ENCODE measurements around the gene ERBB4. TPM values are rescaled to one million over a fixed set of nuclear protein-coding genes. Genes with fewer than 3 reads are reported as not detected.
"Not testable (repeated sequence)": the region's sequence is repeated elsewhere in the genome, so short reads cannot be mapped to it uniquely, and the experiment has no call there.

Gene ERBB4
- total and polyA plus RNA-seq, 2 of the 8 experiments (the other 6 are each of a cell fraction or from before 2014, with no cell fraction given), result 0.34 to 1.3 TPM

DNA sequence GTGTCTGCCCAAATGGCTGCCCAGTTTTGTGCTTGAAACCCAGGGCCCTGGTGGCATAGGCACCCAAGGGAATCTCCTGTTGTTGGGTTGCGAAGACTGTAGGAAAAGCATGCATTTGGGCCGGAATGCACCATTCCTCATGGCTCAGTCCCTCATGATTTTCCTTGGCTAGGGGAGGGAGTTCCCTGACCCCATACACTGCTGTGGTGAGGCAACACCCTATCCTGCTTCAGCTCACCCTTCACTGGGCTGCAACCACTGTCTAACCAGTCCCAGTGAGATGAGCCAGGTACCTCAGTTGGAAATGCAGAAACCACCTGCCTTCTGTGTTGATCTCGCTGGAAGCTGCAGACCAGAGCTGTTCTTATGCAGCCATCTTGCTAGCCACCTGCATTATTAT, 300.4 kb downstream of the ERBB4 start:
- H2BK120ac ChIP-seq (replicated peaks; ENCODE audit: low read depth, low read length); H3K9me3 ChIP-seq (ENCODE audit: insufficient read depth in 2 of 2, low read depth in 1 of 2, low read length in 1 of 2); H3K4me3 ChIP-seq (ENCODE audit: extremely low read depth in 1 of 4, insufficient read depth in 2 of 4, low read depth in 3 of 4, low read length in 4 of 4); H3K18ac ChIP-seq (ENCODE audit: extremely low read depth, low read length); FAIRE-seq; H3K27me3 ChIP-seq (replicated peaks in 1 of 4; ENCODE audit: control insufficient read depth in 3 of 4, extremely low read depth in 1 of 4, insufficient read depth in 3 of 4, low read length in 3 of 4); H3K79me2 ChIP-seq (ENCODE audit: control insufficient read depth in 1 of 2, insufficient read depth in 2 of 2, low read length in 2 of 2); H3K56ac ChIP-seq (replicated peaks; ENCODE audit: insufficient read length, low read depth, low read length); H4K91ac ChIP-seq (replicated peaks; ENCODE audit: insufficient read length, low read length); DNase-seq (ENCODE audit: low read depth in 1 of 2, low spot score in 2 of 2); H4K20me1 ChIP-seq (replicated peaks in 1 of 2; ENCODE audit: control insufficient read depth in 1 of 2, insufficient read depth in 2 of 2, low read length in 2 of 2); H3K23ac ChIP-seq (ENCODE audit: insufficient read length); H3K4me1 ChIP-seq (replicated peaks in 1 of 4; ENCODE audit: control insufficient read depth in 3 of 4, insufficient read depth in 4 of 4, low read length in 3 of 4); H3K9ac ChIP-seq (replicated peaks in 1 of 4; ENCODE audit: extremely low read depth in 1 of 4, low read depth in 3 of 4, low read length in 3 of 4); H3K4ac ChIP-seq (replicated peaks; ENCODE audit: insufficient read length, low read depth, low read length); H3K23me2 ChIP-seq (ENCODE audit: low read depth, low read length); H2AK5ac ChIP-seq (ENCODE audit: low read depth, low read length); H3K27ac ChIP-seq (ENCODE audit: low read depth, low read length); H4K8ac ChIP-seq (ENCODE audit: extremely low read depth, insufficient read depth, low read length); H3K14ac ChIP-seq (ENCODE audit: insufficient read length); H3K36me3 ChIP-seq (ENCODE audit: control insufficient read depth in 2 of 4, insufficient read depth in 4 of 4, low read length in 3 of 4); H2BK5ac ChIP-seq (ENCODE audit: low read depth, low read length); POLR2A ChIA-PET (ENCODE audit: partially characterized antibody); H2BK20ac ChIP-seq (ENCODE audit: low read length); H4K5ac ChIP-seq (ENCODE audit: insufficient read length, low read depth, low read length); H3K79me1 ChIP-seq (ENCODE audit: low read depth, low read length); H2BK15ac ChIP-seq (ENCODE audit: low read length): not testable (repeated sequence)
- WGBS, 2 experiments (ENCODE audit: extremely low coverage in 1 of 2, insufficient coverage in 1 of 2, insufficient read length in 1 of 2, insufficient replicate concordance in 2 of 2, low coverage in 1 of 2, low lambda C conversion rate in 2 of 2, missing lambda C conversion rate in 1 of 2), result 72% methylated on average over 3 of the region's 3 CpGs; no CpG with 5 or more reads in 1 of the 2 experiments
- peak overlapping the region; percentile 60; the same call in 1 of the 2 replicates for H2BK12ac ChIP-seq (ENCODE audit: low read depth, low read length)
- CTCF ChIA-PET (ENCODE audit: partially characterized antibody), result interaction anchor here (0.6 to 0.8 kb wide), 3 partner anchors 10 to 39 kb away, joined by 3 read pairs; no protein-coding TSS in a partner anchor
- peak overlapping the region in 1 of 2 experiments; percentile 29; a peak in 1 of 4 replicates for H3K4me2 ChIP-seq (ENCODE audit: insufficient read depth in 1 of 2, low read depth in 2 of 2, low read length in 2 of 2)
- H2AFZ ChIP-seq (ENCODE audit: low read length), result peak overlapping the region; percentile 80; the same call in 1 of the 2 replicates
